Raji (cell line): Measurements from ENCODE around the gene ADIPOR2.

Source experiments
- POLR2A ChIP-seq: IDR thresholded peaks from 2 replicates; pipeline ENCODE4 v1.6.1; 2011; ENCODE audit warnings: low read depth, low read length, control low read depth; ENCODE audit not compliant: insufficient read depth

Gene ADIPOR2

DNA sequence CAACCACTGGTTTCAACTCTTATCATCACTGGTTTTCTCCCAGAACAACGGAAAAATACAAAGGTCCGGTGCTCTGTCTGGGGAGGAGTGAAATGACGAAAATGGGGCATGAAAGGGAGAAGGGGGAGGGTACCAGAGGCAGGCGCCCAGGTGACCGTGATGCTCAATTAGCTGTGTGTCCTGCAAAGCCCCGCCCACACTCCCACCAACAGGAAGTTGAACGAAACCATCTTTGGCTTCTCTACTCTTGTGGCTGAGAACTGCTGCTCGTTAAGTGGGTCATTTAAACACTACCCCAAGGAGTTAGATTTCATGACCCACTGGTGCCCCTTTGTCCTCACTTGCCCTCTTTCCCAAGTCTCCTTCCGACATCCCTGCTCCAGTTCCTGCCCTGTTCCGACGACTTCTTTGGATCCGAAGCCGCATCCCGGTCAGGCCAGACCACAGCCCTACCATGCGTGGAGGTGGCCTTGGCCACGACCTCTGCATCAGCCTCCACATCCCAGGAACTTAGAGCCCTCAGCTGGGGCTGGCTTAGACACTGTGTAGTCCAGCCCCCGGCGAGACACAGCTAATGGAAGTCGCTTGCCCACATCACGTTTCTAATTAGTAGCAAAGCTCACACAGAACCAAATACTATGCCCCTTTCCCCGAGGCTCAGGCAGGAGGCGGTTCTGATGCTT lies 118.1 kb downstream of the ADIPOR2 start:
- no peak for TF ChIP-seq POLR2A

DNA sequence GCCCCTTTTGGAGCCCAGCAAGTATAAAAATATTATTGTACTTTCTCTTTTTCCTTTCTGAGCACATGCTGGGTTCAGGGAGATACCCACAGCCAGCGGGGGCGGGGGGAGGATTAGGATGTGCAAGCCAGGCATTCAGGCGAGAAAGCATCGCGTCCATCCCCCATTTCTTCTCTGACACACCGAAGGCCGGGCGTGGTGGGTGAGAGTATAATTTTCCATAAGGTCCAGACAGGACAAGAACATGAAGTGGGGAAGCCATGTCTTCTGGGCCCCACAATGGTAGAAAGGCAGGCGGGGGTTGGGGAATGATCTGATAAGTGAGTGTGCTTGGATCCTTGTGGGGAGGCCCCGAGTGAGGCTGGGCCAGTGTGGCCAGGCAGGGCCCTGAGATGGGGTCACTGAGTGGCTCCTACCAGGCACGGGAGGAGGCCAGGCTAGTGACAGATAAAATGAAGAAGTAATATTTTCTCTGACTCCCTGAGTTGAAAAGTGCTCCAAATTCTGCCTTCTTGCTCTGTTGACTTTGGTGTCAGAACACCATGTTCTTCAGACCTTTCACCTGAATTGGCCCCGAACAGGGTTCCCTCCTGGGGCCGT lies 118.8 kb downstream of the ADIPOR2 start:
- no peak for TF ChIP-seq POLR2A

- TF ChIP-seq POLR2A = no peak
Measured at GRCh38 chr12:1810201-1810930, 119.5 kb downstream of the ADIPOR2 start.

DNA sequence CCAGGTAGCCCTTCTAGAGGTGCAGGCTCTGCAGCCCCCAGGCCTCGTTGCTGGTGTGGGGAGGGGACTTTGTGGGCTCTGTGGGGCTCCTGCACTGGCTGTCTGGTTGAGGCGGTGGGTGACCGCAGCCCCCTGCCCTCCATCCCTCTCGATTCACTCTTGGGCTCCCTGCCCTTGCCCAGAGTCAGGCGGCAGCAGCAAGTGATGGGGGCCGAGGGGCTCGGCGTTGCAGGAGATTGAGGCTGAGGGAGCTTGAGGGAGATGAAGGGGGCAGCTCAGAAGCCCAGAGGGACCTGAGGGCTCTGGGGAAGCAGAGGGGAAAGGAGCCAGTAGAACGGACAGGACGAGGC lies 120.0 kb downstream of the ADIPOR2 start:
- no peak for TF ChIP-seq POLR2A

GRCh38 chr12:1811281-1811947 lies 120.5 kb downstream of the ADIPOR2 start:
- TF ChIP-seq POLR2A = no peak

GRCh38 chr12:1811948-1812291 lies 121.0 kb downstream of the ADIPOR2 start:
- no peak for TF ChIP-seq POLR2A

DNA sequence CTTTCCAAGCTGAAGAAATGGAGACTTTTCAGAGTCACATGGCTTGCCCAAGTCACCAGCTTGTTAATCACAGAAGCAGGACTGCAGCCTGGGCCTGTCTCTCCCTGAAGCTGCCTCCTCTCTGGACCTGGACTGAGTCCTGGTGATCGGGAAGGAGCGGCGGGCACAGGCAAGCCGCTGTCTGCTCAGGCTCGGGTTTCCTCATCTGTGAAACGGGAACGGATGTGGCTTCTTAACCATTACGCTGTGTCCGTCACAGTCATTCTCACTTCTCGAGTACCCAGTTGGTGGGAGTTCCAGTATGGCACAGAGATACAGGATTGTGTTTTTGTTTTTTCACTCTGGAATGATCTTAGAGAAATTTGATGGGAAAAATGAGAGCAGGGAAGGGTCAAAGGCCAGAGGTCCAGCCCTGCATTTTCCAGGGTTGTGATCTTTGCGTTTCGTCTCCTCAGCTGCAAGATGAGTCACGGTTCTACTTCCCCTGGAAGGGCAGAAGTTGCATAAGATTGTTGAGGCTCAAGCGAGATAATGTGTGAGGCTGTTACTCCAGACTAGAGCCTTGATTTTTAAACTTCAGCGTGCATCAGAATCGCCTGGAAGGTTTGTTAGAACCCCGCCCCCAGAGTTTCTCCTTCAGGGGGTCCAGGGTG lies 121.9 kb downstream of the ADIPOR2 start:
- TF ChIP-seq POLR2A = no peak

- no peak for TF ChIP-seq POLR2A
Measured at GRCh38 chr12:1814266-1814665, 123.4 kb downstream of the ADIPOR2 start.

GRCh38 chr12:1815108-1815507 lies 124.2 kb downstream of the ADIPOR2 start:
- no peak for TF ChIP-seq POLR2A

DNA sequence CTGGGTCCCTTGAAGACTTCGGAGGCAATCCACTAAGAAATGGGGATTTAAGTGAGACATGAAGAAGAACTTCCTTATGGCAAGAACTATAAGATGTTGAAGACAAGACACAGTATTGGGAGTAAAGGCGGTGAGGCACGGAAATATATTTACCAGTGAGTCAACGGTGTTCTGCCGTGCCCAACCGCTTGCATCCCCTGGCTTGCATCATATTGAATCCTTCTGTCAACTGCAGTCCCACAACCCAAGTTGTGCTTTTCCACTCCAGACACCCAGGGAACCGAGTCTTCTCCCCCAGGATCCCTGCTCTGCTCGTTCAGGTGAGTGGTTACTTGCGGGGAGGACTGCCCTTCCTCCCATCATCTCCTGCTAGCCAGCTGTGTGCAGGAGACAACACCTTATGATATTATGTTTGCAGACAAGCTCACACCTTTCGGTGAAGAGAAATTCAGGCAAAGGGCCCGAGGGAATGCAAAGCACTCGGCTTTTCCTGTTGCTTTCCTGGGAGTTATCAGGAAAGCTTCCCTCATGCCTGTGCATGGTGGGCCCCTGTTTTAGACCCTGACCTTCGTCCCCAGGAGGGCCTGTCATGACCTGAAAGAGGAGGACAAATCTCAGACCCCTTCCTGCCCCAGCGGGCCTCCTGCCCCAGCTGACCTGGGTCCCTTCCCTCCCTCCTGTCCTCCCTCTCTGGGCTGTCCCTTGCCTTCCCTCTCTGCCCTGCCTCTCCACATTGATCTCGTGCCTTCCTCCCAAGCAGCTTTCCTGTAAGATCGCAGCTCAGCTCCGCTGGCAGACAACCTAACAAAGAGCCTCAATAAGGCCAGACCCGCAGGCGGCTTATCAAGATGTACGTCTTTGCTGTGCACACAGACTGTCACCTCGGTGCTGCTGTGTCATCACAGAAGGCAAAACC lies 125.2 kb downstream of the ADIPOR2 start:
- TF ChIP-seq POLR2A = no peak

GRCh38 chr12:1816730-1817348 lies 126.0 kb downstream of the ADIPOR2 start:
- no peak for TF ChIP-seq POLR2A

- no peak for TF ChIP-seq POLR2A
Measured at GRCh38 chr12:1819050-1819449, 128.2 kb downstream of the ADIPOR2 start.

GRCh38 chr12:1819571-1819970 lies 128.7 kb downstream of the ADIPOR2 start:
- no peak for TF ChIP-seq POLR2A

DNA sequence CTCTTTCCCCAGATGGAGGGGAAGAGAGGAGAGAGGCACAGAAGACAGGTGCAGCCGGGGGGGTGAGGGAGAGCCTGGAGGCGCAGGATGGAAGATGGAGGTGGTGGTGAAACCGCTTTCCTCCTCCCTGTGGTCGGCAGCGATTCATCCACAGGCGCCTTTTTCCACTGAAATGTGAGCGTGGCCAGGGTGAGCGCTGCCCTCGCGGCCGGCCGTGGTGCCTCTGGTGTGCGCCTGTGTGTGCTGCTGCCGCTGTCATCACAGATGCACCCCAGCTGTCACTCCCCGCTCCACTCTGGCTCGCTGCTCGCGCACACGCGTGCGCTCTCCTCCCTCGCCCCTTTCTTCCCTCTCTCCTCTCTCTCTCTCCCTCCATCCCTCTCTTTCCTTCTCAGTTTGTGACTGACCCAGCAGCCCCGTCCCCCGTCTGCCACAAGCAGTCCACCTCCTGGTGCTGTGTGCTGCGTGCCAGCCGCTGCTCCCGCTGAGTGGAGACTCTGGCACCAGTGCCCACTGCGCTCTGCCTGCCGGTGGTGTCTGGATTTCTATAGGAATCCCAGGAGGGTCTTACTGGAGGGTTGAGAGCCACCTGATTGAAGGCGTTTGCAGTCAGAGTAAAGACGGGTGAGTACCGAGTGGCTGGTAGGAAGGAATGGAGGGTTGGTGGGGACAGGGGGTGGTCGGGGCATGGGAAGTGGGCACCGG lies 129.5 kb downstream of the ADIPOR2 start, which contains the start of gene LRTM2:
Gene LRTM2, plus strand, starts transcription at position 375 of the 705 bp plus-strand sequence. CDS start 7,584 bp downstream, outside the sequence.
- no peak for TF ChIP-seq POLR2A

- TF ChIP-seq POLR2A = no peak
Measured at GRCh38 chr12:1820896-1821291, 130.0 kb downstream of the ADIPOR2 start.
